ENCODE data around the gene NPTN. TPM values are rescaled to one million over a fixed set of nuclear protein-coding genes. Genes with fewer than 3 reads are reported as not detected.

Gene NPTN
- total RNA-seq, 2 experiments from 2014 or later = 44.5 to 46.0 TPM

DNA sequence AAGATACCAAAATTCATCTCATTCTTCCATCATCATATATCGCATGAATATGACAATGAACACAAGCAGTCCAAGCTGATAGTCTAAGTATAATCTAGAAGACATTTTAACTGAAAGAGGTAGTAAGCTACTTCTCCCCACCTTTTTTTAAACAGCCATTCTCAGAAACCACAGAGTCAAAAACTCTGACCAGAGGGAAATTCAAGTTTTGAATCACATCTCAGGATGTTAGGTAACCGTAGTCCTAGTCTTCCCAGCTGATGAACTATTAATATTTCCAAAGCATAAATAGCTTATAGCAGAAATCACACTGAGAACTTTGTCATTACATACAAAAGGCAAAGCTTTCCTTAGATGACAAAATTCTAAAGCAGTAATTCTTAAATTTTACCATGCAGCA, 25.8 kb downstream of the NPTN start:
- no peak overlapping the region for H3K4me3 Mint-ChIP-seq
- peaks cover 38% of the 10 kb centered on the region for H3K4me1 Mint-ChIP-seq
- H3K27ac Mint-ChIP-seq = no peak overlapping the region
- H3K36me3 Mint-ChIP-seq (ENCODE audit: low read depth) = peaks cover 3% of the 10 kb centered on the region
- H3K9me3 Mint-ChIP-seq = no peaks in the 10 kb centered on the region
- POLR2A ChIA-PET = interaction anchor here (1.5 kb wide), 1 partner anchor 23 kb away, joined by 3 read pairs; no protein-coding TSS in a partner anchor
- DNase-seq = no peak
- CTCF ChIA-PET = interaction anchor here (1.1 to 6.6 kb wide), 6 partner anchors 10 to 97 kb away, joined by 3 to 47 read pairs (median 4); no protein-coding TSS in a partner anchor
- no peaks in the 10 kb centered on the region for H3K27me3 Mint-ChIP-seq

DNA sequence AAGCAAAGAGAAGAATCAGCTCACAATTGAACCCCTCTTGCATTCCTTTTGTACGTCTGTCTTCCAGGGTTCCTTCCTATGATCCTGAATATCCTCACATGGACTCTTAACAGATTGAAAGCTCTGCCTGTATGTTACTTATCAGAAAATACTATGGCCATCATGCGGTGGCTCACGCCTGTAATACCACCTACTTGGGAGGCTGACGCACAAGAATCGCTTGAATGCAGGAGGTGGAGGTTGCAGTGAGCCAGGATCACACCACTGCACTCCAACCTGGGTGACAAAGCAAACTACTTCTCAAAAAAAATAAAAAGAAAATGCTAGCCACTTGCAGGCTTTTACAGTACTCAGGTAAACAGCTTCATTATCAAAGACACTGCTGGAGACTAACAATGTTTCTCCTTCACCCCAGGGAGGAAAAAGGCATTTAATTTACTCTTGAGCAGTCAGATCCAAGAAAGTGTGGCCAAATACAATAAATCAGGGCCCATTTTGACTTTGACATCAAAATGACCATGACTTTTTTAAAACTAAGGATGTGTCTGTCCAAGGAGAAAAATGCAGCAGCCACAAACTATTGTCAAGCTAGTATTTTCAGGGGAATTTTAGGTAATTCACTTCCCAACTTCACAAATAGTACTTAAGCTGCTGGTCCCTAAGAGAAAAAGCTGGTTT, 27.3 kb downstream of the NPTN start:
- POLR2A ChIA-PET = interaction anchor here (0.9 to 1.8 kb wide), 4 partner anchors 10 to 46 kb away, joined by 3 to 5 read pairs (median 3); no protein-coding TSS in a partner anchor
- CTCF ChIA-PET = interaction anchor here (1.7 to 6.6 kb wide), 2 partner anchors 11 to 30 kb away, joined by 5 to 47 read pairs; no protein-coding TSS in a partner anchor
- H3K4me3 Mint-ChIP-seq = no peak overlapping the region
- peaks cover 3% of the 10 kb centered on the region for H3K36me3 Mint-ChIP-seq (ENCODE audit: low read depth)
- no peaks in the 10 kb centered on the region for H3K9me3 Mint-ChIP-seq
- DNase-seq = no peak
- no peaks in the 10 kb centered on the region for H3K27me3 Mint-ChIP-seq
- H3K27ac Mint-ChIP-seq = no peak overlapping the region
- H3K4me1 Mint-ChIP-seq = peaks cover 38% of the 10 kb centered on the region

DNA sequence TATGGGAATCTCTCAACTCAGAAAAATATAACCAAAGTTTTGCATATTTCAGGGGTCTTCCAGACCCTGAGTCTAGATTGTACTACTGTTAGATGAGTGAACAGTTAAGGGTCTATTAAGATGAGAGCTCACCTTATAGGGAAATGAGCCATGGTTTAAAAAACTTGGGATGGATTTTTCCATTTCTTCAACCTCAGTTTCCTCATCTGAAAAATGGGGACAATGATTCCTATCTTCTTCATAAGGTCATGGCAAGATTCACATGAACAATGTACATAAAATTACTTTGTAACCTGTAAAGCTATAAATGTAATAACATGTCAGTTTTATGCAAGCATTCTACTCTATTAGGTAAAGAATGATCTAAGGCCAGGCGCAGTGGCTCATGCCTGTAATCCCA, 28.7 kb downstream of the NPTN start:
- H3K27ac Mint-ChIP-seq = no peak overlapping the region
- ChIA-PET CTCF (interaction anchor here (1.4 to 6.6 kb wide), 2 partner anchors 31 to 101 kb away, joined by 3 to 47 read pairs; no protein-coding TSS in a partner anchor), POLR2A (interaction anchor here (1.8 kb wide), 1 partner anchor 30 kb away, joined by 5 read pairs; no protein-coding TSS in a partner anchor)
- H3K9me3 Mint-ChIP-seq = no peaks in the 10 kb centered on the region
- H3K27me3 Mint-ChIP-seq = no peaks in the 10 kb centered on the region
- H3K36me3 Mint-ChIP-seq (ENCODE audit: low read depth) = peaks cover 3% of the 10 kb centered on the region
- DNase-seq = no peak
- H3K4me3 Mint-ChIP-seq = no peak overlapping the region
- peaks cover 35% of the 10 kb centered on the region for H3K4me1 Mint-ChIP-seq

DNA sequence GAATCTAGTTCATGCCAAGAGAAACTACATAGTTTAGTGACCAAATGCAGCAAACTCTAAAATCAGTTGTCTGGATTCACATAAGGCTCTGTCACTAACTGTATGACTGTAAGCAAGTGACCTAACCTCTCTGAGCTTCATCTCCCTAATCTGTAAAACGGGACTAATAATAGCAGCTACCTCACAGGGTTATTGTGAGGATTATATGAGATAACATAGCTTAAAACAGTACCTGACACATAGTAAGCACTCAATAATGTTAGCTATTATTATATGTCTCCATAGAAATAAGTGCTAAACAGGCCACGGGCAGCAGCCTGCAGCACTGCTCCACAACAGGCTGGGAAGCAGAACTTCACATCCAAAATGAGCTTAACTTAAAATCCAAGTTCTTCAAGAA, 30.2 kb downstream of the NPTN start:
- Mint-ChIP-seq H3K4me1 (peaks cover 24% of the 10 kb centered on the region), H3K4me3 (no peak overlapping the region), H3K27ac (no peak overlapping the region), H3K36me3 (ENCODE audit: low read depth) (no peaks in the 10 kb centered on the region), H3K9me3 (no peaks in the 10 kb centered on the region), H3K27me3 (no peaks in the 10 kb centered on the region)
- CTCF ChIA-PET = interaction anchor here (1.1 to 6.6 kb wide), 3 partner anchors 20 to 103 kb away, joined by 3 to 47 read pairs (median 4); no protein-coding TSS in a partner anchor
- DNase-seq = no peak
- POLR2A ChIA-PET = interaction anchor here (1.5 kb wide), 1 partner anchor 95 kb away, joined by 3 read pairs; no protein-coding TSS in a partner anchor

DNA sequence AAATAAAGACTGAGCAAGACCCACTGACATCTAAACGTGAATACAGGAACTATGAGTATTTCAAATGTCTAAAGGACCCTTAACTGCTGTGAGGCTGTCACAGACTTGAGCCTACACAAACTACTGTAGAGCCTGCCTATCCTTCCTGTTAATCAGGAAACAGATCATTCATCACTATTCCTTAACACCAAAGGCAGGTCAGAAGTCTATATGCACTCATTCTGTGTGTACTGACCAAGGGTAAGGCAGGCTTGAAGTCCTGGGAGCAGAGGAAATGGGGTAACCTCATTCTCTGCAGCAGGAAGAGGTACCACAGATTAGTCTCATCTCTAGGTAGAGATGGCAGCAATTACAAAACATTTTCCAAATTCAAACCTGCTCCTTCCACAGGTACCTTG, 30.7 kb downstream of the NPTN start:
- Mint-ChIP-seq H3K4me3 (no peak overlapping the region), H3K27ac (no peak overlapping the region), H3K4me1 (peaks cover 19% of the 10 kb centered on the region), H3K9me3 (no peaks in the 10 kb centered on the region), H3K27me3 (no peaks in the 10 kb centered on the region), H3K36me3 (ENCODE audit: low read depth) (no peaks in the 10 kb centered on the region)
- no peak for DNase-seq
- CTCF ChIA-PET = interaction anchor here (1.1 kb wide), 1 partner anchor 20 kb away, joined by 4 read pairs; no protein-coding TSS in a partner anchor
- POLR2A ChIA-PET = interaction anchor here (0.7 to 1.5 kb wide), 2 partner anchors 30 to 96 kb away, joined by 3 read pairs; no protein-coding TSS in a partner anchor

DNA sequence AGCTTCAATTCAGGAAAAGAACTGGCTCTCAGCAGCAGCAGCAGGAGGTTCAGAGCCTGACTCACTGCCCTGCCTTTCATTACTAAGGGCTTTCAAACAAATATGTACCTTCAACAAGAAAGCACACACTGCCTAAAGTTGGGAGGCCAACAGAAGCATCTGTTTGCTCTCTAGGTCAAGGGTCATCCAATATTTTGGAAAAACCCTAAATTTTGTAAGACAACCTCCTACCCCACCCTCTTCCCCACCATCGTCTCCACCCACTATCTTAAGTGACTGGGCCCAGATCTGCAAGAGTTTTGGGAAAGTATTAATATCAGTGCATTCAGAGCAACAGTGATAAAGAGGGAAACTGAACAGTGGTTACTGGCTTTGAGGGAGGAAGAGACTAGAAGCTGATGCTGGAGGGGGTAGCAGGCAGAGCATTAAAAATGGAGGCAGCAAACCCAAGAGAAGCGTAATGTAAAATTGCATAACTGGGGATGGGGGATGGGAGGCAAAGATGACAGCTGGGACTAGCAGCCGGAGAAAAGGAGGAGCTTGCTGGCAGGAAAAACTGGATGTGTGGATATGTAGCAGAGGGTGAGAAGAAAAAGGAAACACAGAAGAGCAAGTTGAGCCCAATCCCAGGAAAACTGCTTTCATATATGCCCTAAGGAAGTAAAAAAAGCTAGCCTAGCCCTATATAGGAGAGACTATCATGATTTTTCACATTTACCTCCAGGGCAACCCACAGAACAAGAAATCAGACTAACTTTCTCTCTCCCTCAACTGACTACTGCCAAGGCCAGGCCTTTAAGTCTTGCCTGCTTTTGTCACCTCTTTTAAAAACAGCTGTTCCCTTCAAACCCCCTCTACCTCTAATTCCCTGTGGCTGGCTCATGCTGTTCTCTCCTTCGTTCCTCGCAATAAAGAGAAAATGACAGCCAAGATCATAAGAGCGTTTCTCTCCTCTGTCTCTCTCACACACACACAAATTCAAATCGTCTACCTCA, 31.4 kb downstream of the NPTN start:
- peaks cover 13% of the 10 kb centered on the region for H3K4me1 Mint-ChIP-seq
- POLR2A ChIA-PET = interaction anchor here (0.7 to 1.5 kb wide), 3 partner anchors 31 to 96 kb away, joined by 3 read pairs; no protein-coding TSS in a partner anchor
- no peak for DNase-seq
- H3K9me3 Mint-ChIP-seq = no peaks in the 10 kb centered on the region
- H3K4me3 Mint-ChIP-seq = no peak overlapping the region
- H3K27me3 Mint-ChIP-seq = no peaks in the 10 kb centered on the region
- H3K36me3 Mint-ChIP-seq (ENCODE audit: low read depth) = peaks cover 1% of the 10 kb centered on the region
- CTCF ChIA-PET = interaction anchor here (1.1 kb wide), 2 partner anchors 21 to 35 kb away, joined by 4 to 6 read pairs; no protein-coding TSS in a partner anchor
- H3K27ac Mint-ChIP-seq = no peak overlapping the region

DNA sequence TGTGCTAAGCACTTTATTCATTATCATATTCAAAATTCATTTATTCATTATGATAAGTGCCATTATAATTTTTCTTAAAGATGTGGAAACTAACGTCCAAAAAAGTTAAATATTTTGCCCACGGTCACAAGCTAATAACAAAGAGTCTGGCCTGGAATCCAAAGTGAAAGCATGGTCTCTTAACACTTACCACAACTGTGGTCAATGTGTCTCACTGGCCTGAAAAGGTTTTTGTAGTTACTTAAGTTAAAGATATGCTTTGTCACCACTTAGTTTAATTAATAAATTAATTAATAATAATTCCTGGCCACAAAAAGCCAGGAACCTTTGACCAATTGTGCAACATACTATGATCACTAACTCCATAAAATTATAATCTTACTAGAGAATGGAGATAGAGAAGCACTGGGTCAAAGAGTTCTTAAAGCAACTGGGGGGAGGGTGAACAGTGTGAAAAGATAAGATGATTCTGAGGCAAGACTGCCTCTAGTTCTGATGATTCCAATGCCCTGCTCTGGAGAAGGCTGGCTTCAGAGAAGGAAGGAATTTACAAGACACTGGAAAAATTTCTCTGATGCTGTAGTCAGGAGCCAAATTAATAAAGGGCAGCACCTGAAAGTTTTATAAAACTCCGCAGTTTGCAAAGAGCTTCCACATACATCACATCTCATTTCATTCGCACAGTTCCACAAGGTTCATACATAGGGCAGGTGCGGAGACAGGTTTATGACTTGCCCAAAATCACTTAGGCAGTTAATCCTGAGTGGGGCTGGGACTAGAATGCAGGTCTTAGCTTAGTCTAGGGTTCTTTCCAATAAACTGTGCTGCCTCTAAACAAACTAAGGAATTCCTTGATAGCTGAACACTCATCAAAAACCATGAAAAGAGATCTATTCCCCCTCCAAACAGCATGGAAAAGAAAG, 32.5 kb downstream of the NPTN start:
- Mint-ChIP-seq H3K9me3 (no peaks in the 10 kb centered on the region), H3K4me1 (peaks cover 17% of the 10 kb centered on the region), H3K4me3 (no peak overlapping the region), H3K27me3 (no peaks in the 10 kb centered on the region), H3K27ac (no peak overlapping the region), H3K36me3 (ENCODE audit: low read depth) (peaks cover 4% of the 10 kb centered on the region)
- no peak for DNase-seq
- ChIA-PET POLR2A (interaction anchor here (1.3 kb wide), 1 partner anchor 97 kb away, joined by 3 read pairs; no protein-coding TSS in a partner anchor), CTCF (interaction anchor here (1.1 kb wide), 1 partner anchor 36 kb away, joined by 6 read pairs; no protein-coding TSS in a partner anchor)

DNA sequence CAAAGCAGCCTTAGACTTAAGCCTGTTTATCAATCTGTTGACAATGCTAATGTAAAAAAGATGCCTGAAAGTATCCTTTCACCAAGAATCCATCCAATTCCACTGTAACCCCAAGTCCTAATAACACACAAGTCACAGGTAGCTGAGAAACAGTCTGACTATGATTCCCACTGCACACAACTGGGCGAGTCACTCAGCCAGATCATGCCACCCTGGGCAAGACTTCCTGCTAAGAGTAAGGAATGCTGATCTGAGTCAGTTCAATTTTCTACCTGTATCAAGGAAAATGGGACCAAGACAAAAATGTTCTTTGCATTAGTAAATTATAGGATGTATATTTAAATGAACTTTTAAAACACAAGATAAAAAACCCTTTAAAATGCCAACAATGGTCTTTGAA, 33.3 kb downstream of the NPTN start:
- Mint-ChIP-seq H3K9me3 (no peaks in the 10 kb centered on the region), H3K4me3 (no peak overlapping the region), H3K4me1 (peaks cover 17% of the 10 kb centered on the region), H3K27ac (no peak overlapping the region), H3K36me3 (ENCODE audit: low read depth) (peaks cover 4% of the 10 kb centered on the region), H3K27me3 (no peaks in the 10 kb centered on the region)
- DNase-seq = no peak
- POLR2A ChIA-PET = no interaction called here
- CTCF ChIA-PET = no interaction called here

DNA sequence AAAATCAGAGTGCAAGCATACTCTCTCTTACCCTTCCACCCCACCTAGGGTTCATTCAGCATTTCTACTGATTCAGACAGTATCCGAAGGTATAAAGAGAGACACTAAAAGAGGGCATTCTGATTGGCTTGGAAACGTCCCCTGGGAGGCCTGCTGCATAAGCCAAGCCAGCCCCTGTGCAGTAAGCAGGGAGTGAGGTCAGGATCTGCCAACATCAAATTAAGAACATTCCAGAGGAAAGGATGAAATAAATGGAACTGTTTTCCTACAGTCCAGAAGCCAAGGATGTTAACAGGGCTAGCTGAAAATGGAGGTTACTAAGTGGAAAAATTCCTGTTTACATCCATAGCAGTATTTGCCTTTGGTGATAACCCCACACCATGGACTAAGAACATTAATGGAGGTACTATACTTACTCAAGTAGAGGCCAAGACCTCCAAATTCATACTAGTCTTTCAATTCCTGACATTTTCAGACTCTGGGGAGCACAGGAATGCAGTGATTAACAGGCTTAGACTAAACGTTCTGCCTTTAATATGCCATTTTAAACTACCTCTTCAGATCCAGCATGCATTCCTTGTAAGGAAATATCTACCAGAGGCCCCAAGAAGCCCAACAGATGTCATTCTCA, 34.5 kb downstream of the NPTN start:
- Mint-ChIP-seq H3K27ac (no peak overlapping the region), H3K9me3 (no peaks in the 10 kb centered on the region), H3K27me3 (no peaks in the 10 kb centered on the region), H3K4me3 (no peak overlapping the region), H3K36me3 (ENCODE audit: low read depth) (peaks cover 6% of the 10 kb centered on the region), H3K4me1 (peaks cover 12% of the 10 kb centered on the region)
- CTCF ChIA-PET = interaction anchor here (2.4 kb wide), 1 partner anchor 38 kb away, joined by 8 read pairs; no protein-coding TSS in a partner anchor
- no peak for DNase-seq
- POLR2A ChIA-PET = no interaction called here

DNA sequence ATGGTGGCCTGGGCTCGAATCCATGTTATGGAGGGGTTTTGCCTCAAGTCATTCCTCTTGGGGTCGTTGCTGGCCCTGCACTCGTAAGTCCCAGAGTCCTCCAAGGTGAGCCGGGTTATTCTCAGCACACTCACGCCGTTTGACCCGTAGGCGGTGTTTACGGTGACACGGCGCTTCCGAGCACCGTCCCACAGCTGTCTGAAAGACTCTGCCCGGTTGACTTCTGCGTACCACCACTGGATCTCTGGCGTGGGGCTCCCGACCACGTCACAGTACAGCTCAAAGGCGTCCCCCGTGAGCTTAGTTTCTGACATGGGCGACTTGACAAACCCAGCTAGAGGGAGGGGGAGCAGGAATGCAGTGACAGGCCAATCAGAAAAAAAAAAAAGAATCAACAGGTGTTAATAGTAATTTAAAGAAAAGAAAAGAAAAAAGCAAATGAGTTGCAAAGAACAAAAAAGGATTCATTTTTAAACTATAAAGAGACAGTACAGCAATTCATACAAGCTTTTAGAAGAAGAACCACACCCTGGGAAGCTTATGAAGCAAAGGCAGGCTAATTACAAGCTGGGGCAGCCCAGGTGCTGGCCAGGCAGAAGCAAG, 36.1 kb downstream of the NPTN start:
- Mint-ChIP-seq H3K36me3 (ENCODE audit: low read depth) (peaks cover 8% of the 10 kb centered on the region), H3K4me1 (peaks cover 11% of the 10 kb centered on the region), H3K27me3 (no peaks in the 10 kb centered on the region), H3K27ac (no peak overlapping the region), H3K9me3 (no peaks in the 10 kb centered on the region), H3K4me3 (no peak overlapping the region)
- POLR2A ChIA-PET = no interaction called here
- DNase-seq = no peak
- CTCF ChIA-PET = interaction anchor here (0.9 to 2.4 kb wide), 3 partner anchors 12 to 39 kb away, joined by 3 to 8 read pairs (median 3); no protein-coding TSS in a partner anchor

DNA sequence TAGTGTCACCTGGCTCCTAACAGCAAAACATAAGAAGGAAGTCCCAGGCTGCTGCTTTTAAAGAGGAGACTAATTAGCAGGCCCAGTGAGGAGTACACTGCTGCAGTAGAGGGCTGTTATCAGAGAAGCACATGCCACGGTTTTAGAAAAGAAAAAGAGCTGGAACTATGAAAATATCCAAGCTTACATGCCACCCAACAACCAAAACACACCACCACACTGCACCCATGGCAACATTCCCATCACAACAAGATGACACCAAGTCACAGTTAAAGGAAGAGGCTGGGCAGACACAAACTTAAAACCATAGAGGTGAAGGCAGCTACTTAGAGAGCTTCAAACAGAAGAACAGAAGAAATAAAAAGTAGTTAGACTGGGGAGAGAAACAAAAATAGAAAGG, 37.0 kb downstream of the NPTN start:
- Mint-ChIP-seq H3K4me1 (peaks cover 11% of the 10 kb centered on the region), H3K4me3 (no peak overlapping the region), H3K27me3 (no peaks in the 10 kb centered on the region), H3K27ac (no peak overlapping the region), H3K9me3 (no peaks in the 10 kb centered on the region), H3K36me3 (ENCODE audit: low read depth) (peaks cover 17% of the 10 kb centered on the region)
- POLR2A ChIA-PET = interaction anchor here (1.4 kb wide), 1 partner anchor 10 kb away, joined by 3 read pairs; no protein-coding TSS in a partner anchor
- no peak for DNase-seq
- CTCF ChIA-PET = interaction anchor here (1.0 to 2.4 kb wide), 3 partner anchors 9 to 40 kb away, joined by 3 to 8 read pairs (median 3); no protein-coding TSS in a partner anchor
